HG03565 (cell line): Measurements from ENCODE around the gene PRIMPOL.
"Not testable (repeated sequence)": the region's sequence is repeated elsewhere in the genome, so short reads cannot be mapped to it uniquely, and the experiment has no call there.

Source experiments
- ATAC-seq: cut with Tn5 transposase; IDR thresholded peaks from one replicate; pipeline ENCODE4 v1.9.1; 2021; ENCODE audit warnings: mild to moderate bottlenecking, moderate library complexity; ENCODE audit not compliant: unreplicated experiment

The PRIMPOL gene, protein sequence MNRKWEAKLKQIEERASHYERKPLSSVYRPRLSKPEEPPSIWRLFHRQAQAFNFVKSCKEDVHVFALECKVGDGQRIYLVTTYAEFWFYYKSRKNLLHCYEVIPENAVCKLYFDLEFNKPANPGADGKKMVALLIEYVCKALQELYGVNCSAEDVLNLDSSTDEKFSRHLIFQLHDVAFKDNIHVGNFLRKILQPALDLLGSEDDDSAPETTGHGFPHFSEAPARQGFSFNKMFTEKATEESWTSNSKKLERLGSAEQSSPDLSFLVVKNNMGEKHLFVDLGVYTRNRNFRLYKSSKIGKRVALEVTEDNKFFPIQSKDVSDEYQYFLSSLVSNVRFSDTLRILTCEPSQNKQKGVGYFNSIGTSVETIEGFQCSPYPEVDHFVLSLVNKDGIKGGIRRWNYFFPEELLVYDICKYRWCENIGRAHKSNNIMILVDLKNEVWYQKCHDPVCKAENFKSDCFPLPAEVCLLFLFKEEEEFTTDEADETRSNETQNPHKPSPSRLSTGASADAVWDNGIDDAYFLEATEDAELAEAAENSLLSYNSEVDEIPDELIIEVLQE

DNA sequence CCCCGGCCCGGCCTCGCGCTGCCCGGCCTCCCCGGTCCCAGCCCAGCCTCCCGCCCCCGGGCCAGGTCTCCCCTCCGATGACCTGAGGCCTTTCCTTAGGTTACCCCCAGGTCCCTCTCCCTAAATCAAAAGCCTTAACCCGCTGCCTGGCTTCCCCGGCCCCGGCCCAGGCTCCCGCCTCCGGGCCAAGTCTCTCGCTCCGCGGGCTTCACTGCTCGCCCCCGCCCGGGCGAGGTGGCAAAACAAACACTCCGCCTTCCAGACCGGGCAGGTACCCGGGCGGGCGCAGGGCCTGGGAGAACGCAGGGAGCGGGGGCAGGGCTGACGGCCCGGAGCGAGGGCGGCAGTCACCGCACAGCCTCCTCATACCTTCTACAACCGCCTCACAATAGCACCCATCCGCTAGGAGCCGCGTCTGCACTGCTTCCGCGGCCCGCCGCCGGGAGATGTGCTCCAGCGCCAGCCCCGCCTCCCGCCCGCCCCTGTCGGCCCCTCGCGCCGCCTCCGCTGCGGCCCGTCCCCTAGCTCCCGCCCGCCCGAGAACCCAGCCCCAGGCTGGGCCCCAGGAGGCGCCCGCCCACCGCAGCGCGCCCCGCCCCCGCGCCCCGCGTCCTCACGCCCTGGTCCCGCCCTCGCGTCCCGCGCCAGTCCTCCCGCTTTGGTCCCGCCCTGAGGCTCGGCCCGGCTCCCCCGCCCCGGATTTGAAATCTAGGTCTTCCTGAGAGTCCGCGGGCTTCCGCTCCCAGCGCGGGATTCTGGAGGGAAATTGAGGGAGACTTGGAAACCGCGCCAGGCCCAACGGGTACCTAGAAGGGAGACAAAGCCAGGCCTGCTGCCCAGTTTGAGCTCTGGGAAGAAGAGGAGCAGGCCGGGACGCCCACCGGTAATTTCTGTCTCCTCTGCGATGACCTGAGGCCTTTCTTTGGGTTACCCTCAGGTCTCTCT lies at the start of gene PRIMPOL, which contains the start of gene CASP3:
Gene PRIMPOL, plus strand, starts transcription at position 713 of the 945 bp plus-strand sequence. CDS start 7,403 bp downstream, outside the sequence.
Gene CASP3, minus strand, starts transcription at position 422 of the 945 bp plus-strand sequence. CDS start 10,994 bp downstream, outside the sequence.
- ATAC-seq: peak; percentile 76

DNA sequence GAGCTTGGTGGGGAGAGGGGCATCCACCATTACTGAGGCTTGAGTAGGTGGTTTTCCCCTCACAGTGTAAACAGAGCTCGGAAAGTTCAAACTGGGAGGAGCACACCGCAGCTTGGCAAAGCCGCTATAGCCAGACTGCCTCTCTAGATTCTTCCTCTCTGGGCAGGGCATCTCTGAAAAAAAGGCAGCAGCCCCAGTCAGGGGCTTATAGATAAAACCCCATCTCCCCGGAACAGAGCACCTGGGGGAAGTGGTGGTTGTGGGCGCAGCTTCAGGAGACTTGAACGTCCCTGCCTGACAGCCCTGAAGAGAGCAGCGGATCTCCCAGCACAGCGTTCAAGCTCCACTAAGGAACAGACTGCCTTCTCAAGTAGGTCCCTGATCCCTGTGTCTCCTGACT lies 48.6 kb upstream of the PRIMPOL start:
- ATAC-seq: not testable (repeated sequence)

DNA sequence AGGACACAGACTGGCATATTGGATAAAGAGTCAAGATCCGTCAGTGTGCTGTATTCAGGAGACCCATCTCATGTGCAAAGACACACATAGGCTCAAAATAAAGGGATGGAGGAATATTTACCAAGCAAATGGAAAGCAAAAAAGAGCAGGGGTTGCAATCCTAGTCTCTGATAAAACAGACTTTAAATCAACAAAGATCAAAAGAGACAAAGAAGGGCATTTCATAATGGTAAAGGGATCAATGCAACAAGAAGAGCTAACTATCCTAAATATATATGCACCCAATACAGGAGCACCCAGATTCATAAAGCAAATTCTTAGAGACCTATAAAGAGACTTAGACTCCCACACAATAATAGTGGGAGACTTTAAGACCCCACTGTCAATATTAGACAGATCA lies 46.7 kb upstream of the PRIMPOL start:
- not testable (repeated sequence) for ATAC-seq

DNA sequence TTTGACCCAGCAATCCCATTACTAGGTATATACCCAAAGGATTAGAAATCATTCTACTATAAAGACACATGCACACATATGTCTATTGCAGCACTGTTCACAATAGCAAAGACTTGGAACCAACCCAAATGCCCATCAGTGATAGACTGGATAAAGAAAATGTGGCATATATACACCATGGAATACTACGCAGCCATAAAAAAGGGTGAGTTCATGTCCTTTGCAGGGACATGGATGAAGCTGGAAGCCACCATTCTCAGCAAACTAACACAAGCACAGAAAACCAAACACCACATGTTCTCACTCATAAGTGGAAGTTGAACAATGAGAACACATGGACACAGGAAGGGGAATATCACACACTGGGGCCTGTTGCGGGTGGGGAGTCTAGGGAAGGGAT lies 42.1 kb upstream of the PRIMPOL start:
- not testable (repeated sequence) for ATAC-seq

DNA sequence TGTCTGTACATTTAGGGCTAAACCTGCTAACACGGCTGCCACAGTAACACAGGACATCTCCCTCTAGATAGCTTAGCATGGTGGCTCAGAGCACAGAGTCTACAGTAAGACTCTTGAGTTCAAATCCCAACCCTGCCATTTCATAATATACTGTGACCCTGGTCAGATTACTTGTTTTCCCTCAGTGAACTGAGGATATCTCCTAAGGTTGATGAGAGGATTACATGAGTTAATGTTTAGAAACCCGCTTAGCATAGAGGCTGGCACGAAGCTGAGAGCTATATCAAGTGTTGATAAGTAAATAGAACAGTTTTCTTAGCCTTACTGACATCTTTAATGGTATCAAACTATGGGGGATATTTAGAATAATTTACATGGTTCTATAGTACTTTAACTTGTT lies 37.5 kb upstream of the PRIMPOL start:
- no peak for ATAC-seq

DNA sequence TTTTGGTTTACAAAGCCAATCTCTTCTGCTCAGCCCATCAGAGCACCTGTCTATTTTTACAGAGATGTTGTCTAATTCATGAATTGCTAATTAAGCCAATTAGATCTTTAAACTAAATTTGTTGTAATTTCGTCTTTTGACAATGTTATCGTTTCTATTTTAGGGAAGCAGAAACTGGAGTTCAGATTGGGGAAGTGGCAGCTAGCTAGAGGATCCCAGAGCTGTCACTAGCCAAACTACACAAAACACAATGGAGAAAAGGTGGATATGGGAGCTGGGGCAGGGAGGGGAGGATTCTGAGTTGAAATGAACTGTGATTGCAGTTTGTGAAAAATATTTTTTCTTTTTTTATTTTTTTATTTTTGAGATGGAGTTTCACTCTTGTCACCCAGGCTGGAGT lies 36.1 kb upstream of the PRIMPOL start:
- ATAC-seq: no peak

DNA sequence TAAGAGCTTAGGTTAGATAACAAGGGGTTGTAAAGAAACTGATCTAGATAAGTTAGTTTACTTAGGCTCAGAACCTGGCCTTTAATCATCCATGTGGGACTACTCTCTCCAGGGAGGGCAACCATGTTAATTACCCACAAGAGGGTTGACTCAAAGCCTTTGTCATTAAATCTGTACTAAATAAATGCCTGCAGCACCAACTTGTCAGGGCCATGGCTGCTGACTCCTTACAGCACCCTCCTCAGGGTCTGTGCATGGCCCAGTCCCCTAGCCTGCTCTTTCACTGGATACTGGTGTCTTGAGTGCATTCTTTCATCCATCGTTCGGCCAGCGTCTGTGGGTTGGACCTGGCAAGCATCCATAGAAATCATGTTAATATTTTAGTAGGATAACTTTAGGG lies 35.0 kb upstream of the PRIMPOL start:
- no peak for ATAC-seq

DNA sequence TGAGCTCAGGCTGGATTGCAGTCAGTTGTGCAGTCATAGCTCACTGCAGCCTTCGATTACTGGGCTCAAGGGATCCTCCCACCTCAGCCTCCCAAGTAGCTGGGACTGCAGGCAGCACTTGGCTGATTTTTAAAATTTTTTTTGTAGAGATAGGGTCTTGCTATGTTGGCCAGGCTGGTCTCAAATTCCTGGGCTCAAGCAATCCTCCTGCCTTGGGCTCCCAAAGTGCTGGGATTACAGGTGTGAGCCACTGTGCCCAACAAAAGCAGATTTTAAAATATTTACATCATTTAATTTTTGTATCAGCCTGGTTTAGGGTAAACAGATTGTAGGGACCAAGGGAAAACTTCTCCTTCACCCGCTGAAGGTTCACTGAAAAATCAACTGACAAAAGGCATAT lies 33.4 kb upstream of the PRIMPOL start:
- not testable (repeated sequence) for ATAC-seq

DNA sequence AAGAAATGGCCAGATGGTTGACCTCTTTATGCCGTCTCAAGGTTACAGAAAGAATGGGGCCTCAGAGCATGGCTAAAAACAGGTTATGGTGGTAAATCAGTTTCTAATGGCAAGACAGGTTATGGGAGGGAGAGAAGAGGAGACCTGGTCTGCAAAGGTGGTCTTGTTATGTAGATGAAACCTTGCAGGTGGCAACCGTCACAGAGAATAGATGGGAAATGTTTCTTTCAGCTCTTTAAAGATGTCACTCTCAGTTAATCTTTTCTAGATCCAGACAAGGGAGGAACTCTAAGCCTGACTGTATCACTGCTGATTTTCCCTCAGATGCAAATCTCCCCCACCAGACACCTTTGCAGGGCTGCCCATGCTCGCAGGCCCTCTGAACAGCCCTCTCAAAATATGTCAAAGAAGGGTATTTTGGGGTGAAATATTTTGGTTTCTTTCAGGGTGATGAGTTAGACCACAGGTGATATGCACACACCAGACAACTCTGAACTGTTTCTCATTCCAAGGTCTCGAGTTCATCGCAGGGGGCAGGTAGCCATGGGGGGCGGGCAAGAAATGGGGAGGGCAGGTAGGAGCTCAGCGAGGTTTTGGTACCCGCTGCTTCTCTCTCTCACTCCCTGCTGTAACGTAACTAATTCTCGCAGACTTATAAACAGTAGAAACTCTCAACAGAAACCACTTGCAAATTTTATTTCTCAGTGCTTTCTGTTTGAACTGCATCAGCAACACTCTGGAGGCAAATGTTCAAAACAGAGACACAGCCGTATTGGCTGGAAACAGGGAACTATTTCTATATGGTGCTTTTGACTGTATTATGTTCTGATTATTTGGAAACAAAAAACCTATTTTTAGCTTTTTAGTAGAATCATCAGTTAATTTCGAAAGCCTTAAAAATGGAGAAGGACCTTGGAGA lies 32.6 kb upstream of the PRIMPOL start:
- ATAC-seq: peak; percentile 72

DNA sequence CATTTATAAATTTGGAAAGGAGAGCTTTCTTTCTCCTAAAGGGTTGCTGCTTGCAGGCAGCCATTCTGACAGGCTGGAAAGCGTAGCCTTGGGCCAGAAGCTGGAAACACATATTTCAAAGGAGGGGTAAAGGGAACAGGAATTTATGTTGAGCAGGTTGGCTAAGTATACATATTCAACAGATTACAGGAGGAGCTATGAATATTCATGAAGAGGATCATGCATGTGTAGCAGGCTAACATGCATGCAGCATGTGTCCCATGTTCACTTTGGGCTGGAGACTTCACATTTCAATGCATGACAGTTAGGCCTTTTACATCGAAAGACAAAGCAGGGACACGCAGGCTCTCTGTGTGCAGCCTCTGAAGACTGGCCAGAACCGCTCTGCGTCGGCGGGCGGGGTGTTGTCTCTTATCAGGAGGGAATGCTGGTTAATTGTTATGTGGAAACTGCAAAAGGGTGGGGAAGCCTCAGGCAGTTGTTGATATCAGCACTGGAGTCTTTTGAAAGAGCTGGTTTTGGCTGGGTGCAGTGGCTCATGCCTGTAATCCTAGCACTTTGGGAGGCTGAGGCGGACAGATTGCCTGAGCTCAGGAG lies 31.8 kb upstream of the PRIMPOL start:
- no peak for ATAC-seq

DNA sequence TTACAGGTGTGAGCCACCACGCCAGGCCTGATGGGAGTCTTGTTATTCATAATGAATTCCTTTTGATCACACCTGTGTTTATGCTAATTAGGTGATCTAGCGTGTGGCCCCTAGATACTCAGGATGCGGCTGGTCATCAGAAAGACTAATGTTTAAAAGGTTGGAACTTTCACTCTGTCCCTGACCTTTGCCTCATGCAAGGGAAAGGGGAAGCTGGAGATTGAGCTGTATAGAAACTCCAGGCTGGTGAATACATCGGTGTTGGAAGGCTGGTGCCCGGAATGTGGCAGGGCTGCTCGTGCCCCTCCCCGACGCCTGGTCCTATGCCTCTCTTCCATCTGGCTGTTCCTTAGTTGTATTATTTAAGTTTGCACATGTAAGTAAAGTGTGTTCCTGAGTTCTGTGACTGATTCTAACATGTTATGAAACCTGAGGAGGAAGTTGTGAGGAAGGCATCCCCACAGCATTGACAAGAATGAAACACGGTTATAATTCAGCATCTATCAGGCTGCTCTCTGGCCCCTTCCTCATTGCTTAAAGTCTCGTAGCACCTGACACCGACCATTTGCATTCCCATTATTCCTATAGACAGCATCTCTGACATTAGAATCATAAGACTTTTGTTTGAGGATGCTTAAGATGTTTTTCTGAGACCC lies 29.2 kb upstream of the PRIMPOL start:
- no peak for ATAC-seq

DNA sequence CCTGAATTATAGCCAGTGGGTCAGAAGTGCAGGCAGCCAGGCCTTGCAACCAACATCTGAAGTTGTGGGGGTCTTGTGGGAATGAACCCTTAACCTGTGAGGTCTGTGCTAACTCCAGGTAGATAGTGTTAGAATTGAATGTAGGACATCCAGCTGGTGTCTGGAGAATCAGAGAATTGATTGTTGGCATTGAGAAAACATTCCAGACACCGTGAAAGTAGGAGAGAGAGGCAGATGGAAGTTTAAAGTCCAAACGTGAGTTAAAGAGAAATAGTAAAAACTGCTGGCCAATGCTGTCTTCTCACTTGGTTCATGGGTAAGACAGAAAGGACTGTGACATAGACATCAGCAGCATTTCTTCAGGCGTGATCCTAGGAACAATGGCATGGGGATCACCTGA lies 28.0 kb upstream of the PRIMPOL start:
- no peak for ATAC-seq

DNA sequence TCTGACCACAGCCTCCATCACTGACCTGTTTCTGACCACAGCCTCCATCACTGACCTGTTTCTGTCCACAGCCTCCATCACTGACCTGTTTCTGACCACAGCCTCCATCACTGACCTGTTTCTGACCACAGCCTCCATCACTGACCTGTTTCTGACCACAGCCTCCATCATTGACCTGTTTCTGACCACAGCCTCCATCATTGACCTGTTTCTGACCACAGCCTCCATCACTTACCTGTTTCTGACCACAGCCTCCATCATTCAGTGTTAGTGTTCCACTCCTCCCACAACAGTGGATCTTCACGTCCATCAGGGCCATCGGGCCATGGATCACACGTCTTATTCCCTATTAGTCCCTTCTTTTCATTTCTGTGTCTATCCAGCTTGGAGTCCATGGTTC lies 25.0 kb upstream of the PRIMPOL start:
- ATAC-seq: not testable (repeated sequence)

DNA sequence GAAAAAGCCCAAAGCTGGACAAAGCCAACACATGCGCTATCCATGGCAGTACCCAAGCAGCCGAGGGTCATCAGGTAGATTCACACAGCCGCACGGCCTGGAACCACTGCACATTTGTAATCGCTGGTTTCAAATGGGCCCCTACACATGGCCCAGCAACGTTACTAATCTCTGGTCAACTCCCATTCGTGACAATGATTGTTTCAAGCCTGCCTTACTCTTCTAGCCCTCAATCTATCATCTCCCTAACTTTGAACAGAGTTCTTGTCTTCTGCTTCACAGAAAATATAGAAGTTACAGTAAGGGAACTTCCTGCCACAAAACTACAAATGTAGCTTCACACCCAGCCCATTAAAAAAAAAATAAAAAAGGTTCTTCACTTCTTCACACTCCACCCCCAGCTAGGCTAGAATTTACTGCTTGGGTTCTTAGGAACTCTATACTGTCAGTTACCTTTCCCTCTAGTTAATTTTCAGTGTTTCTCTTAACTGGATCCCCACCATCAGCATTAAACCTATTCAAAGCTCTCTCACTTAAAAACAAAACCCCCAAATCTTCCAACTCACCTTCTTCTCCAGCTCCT lies 24.5 kb upstream of the PRIMPOL start:
- ATAC-seq: no peak

DNA sequence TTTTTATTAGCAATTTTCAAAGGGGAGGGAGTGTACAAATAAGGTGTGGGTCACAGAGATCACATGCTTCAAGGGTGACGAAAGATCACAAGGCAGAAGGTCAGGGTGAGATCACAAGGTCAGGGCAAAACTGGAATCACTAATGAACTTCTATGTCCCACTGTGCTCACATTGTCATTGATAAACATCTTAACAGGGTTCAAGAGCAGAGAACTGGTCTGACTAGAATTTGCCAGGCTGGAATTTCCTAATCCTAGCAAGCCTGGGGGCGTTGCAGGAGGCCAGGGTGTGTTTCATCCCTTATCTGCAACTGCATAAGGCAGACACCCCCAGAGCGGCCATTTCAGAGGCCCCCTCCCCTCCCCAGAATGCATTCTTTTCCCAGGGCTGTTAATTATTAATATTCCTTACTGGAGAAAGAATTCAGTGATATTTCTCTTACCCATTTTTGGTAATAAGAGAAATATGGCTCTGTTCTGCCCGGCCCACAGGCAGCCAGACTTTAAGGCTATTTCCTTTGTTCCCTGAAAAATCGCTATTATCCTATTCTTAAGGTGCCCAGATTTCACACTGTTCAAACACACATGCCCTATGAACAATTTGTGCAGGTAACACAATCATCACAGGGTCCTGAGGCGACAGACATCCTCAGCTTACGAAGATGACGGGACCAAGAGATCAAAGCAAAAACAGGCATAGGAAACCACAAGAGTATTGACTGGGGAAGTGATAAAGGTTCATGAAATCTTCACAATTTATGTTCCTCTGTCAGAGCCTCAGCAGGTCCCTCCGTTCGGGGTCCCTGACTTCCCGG lies 23.5 kb upstream of the PRIMPOL start:
- not testable (repeated sequence) for ATAC-seq

DNA sequence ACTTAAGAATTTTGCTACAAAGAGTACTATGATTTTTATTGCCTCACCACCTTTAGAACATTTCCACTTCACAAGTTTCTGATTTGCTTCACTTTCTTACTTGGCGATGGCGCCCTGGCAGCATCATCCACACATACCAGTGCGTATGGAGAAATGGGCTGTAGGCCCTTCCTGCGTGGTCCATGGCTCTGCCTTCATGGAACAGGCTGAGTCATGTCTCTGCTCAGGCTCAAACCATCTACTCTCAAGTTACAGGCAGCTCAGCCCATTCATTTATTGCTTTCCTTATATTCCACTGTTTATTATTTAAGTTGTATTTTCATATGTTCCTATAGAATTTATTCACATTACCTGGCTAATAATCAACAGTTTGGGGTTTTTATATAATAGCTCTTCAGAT lies 21.4 kb upstream of the PRIMPOL start:
- ATAC-seq: no peak

DNA sequence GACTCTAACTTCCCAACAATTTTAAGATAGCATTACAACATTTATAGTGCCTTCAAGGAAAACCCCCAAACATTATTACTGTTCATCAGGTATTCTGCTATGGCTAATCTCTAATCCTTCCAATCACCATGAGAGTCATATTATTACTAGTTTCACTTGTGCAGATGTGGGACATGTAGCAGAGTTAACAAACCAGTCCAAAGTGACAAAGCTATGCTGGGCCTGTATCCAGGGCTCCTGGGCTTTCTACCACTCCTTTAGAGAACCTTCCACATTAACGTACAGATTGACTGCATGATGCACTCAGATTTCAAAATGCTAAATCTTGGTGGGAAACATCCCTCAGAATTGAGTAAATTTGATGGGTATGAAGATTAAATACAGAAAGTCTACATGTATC lies 16.7 kb upstream of the PRIMPOL start:
- no peak for ATAC-seq

DNA sequence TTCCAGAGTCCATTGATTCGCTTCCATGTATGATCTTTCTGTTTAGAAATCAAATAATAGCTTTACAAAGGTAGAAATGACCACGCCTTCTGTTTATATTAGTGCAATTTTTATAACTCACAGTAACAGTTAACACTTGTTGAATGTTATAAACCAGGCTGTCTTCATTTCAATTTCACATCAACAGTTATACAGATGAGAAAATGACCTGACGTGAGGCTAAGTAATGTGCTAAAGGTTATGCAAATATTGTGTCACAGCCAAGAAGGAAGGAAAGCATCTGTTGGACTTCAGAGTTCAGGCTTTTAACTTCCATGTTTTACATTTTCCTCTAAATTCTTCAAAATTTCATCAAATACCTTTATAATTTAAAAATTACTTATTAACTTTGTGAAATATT lies 14.2 kb upstream of the PRIMPOL start:
- ATAC-seq: no peak
